ENCODE data around the gene TTC17. TPM values are rescaled to one million over a fixed set of nuclear protein-coding genes. Genes with fewer than 3 reads are reported as not detected.

TTC17 gene
- total and polyA plus RNA-seq, 2 of the 8 experiments (the other 6 are each of a cell fraction or from before 2014, with no cell fraction given), result 65.1 to 80.1 TPM

- Histone ChIP-seq H3K9ac (replicated peaks in 1 of 4; ENCODE audit: extremely low read depth in 1 of 4, low read depth in 3 of 4, low read length in 3 of 4) (no peak overlapping the region), H2AFZ (ENCODE audit: low read length) (no peak overlapping the region), H3K56ac (replicated peaks; ENCODE audit: insufficient read length, low read depth, low read length) (no peak overlapping the region), H2BK120ac (replicated peaks; ENCODE audit: low read depth, low read length) (no peak overlapping the region), H2BK15ac (ENCODE audit: low read length) (no peak overlapping the region), H3K4me3 (ENCODE audit: extremely low read depth in 1 of 4, insufficient read depth in 2 of 4, low read depth in 3 of 4, low read length in 4 of 4) (no peak overlapping the region), H4K8ac (ENCODE audit: extremely low read depth, insufficient read depth, low read length) (no peak overlapping the region), H3K4me1 (replicated peaks in 1 of 4; ENCODE audit: control insufficient read depth in 3 of 4, insufficient read depth in 4 of 4, low read length in 3 of 4) (peaks cover 0 to 3% (median 0%) of the 10 kb centered on the region in 4 experiments; a peak in 1 of 7 replicates), H4K5ac (ENCODE audit: insufficient read length, low read depth, low read length) (no peak overlapping the region), H3K23ac (ENCODE audit: insufficient read length) (no peak overlapping the region), H4K91ac (replicated peaks; ENCODE audit: insufficient read length, low read length) (no peak overlapping the region), H3K14ac (ENCODE audit: insufficient read length) (no peak overlapping the region), H2AK5ac (ENCODE audit: low read depth, low read length) (no peak overlapping the region), H3K27ac (ENCODE audit: low read depth, low read length) (no peak overlapping the region), H3K23me2 (ENCODE audit: low read depth, low read length) (no peaks in the 10 kb centered on the region), H2BK5ac (ENCODE audit: low read depth, low read length) (no peak overlapping the region), H3K18ac (ENCODE audit: extremely low read depth, low read length) (no peak overlapping the region), H2BK20ac (ENCODE audit: low read length) (no peak overlapping the region), H3K36me3 (ENCODE audit: control insufficient read depth in 2 of 4, insufficient read depth in 4 of 4, low read length in 3 of 4) (peaks cover 14 to 85% (median 42%) of the 10 kb centered on the region in 4 experiments), H3K9me3 (ENCODE audit: insufficient read depth in 2 of 2, low read depth in 1 of 2, low read length in 1 of 2) (no peaks in the 10 kb centered on the region), H2BK12ac (ENCODE audit: low read depth, low read length) (no peak overlapping the region), H3K4me2 (ENCODE audit: insufficient read depth in 1 of 2, low read depth in 2 of 2, low read length in 2 of 2) (no peak overlapping the region), H3K4ac (replicated peaks; ENCODE audit: insufficient read length, low read depth, low read length) (no peak overlapping the region), H3K27me3 (replicated peaks in 1 of 4; ENCODE audit: control insufficient read depth in 3 of 4, extremely low read depth in 1 of 4, insufficient read depth in 3 of 4, low read length in 3 of 4) (no peaks in the 10 kb centered on the region), H4K20me1 (replicated peaks in 1 of 2; ENCODE audit: control insufficient read depth in 1 of 2, insufficient read depth in 2 of 2, low read length in 2 of 2) (no peaks in the 10 kb centered on the region), H3K79me2 (ENCODE audit: control insufficient read depth in 1 of 2, insufficient read depth in 2 of 2, low read length in 2 of 2) (no peaks in the 10 kb centered on the region), H3K79me1 (ENCODE audit: low read depth, low read length) (no peaks in the 10 kb centered on the region; the same call in 1 of the 2 replicates)
- TF ChIP-seq MAX (IDR thresholded peaks at IDR 0.05), result no peak
- TF ChIP-seq KDM1A (IDR thresholded peaks at IDR 0.05; ENCODE audit: borderline replicate concordance, low read length), result no peak
- TF ChIP-seq RFX5 (IDR thresholded peaks at IDR 0.05; ENCODE audit: borderline replicate concordance, low read depth, low read length), result no peak
- TF ChIP-seq SAP30 (IDR thresholded peaks at IDR 0.05; ENCODE audit: insufficient read depth, insufficient replicate concordance, low read length), result no peak
- TF ChIP-seq POLR2A (IDR thresholded peaks at IDR 0.05; ENCODE audit: control extremely low read depth in 1 of 2, low read depth in 2 of 2, low read length in 2 of 2), result no peak
- no peak for TF ChIP-seq SIX5 (IDR thresholded peaks at IDR 0.05; ENCODE audit: low read depth, low read length)
- no peak for TF ChIP-seq BACH1 (IDR thresholded peaks at IDR 0.05; ENCODE audit: low read length)
- TF ChIP-seq NRF1 (IDR thresholded peaks at IDR 0.05; ENCODE audit: low read depth, low read length), result no peak
- TF ChIP-seq TAF1 (IDR thresholded peaks at IDR 0.05; ENCODE audit: low read depth, low read length), result no peak
- FAIRE-seq, result no peak
- DNase-seq (ENCODE audit: low read depth in 1 of 2, low spot score in 2 of 2), result no peak
- ChIA-PET CTCF (ENCODE audit: partially characterized antibody) (interaction anchor here (0.7 to 1.1 kb wide), 2 partner anchors 9 to 15 kb away, joined by 3 to 4 read pairs; no protein-coding TSS in a partner anchor), POLR2A (ENCODE audit: partially characterized antibody) (interaction anchor here (2.0 kb wide), 1 partner anchor 46 kb away, joined by 5 read pairs; the partner anchor contains the start of gene TTC17)
- 89% methylated on average over 3 of the region's 3 CpGs; no CpG with 5 or more reads in 1 of the 2 experiments for WGBS, 2 experiments (ENCODE audit: extremely low coverage in 1 of 2, insufficient coverage in 1 of 2, insufficient read length in 1 of 2, insufficient replicate concordance in 2 of 2, low coverage in 1 of 2, low lambda C conversion rate in 2 of 2, missing lambda C conversion rate in 1 of 2)
These were observed 45.7 kb downstream of the TTC17 start for GRCh38 chr11:43404406-43404805.

Data from H1 (cell line).